ENCODE results near the gene GGT6. TPM values are rescaled to one million over a fixed set of nuclear protein-coding genes. Genes with fewer than 3 reads are reported as not detected.
A peak's percentile ranks its signal among the peaks of the same experiment; 100 is the strongest.

Gene GGT6
- total and polyA plus RNA-seq, 2 of the 13 experiments (the other 11 are each of a cell fraction or from before 2014, with no cell fraction given), result 0.16 to 0.80 TPM

- H3K36me3 ChIP-seq (replicated peaks in 1 of 2; ENCODE audit: control insufficient read depth in 1 of 2, insufficient read depth in 2 of 2, low read length in 2 of 2), result peaks cover 18 to 39% of the 10 kb centered on the region in 2 experiments
- no peak overlapping the region for H3K4me3 ChIP-seq (replicated peaks in 1 of 3; ENCODE audit: insufficient read depth in 1 of 3, low read depth in 2 of 3, low read length in 3 of 3)
- no TSS peak for BruUV-seq (replicated peaks)
- no peaks in the 10 kb centered on the region for H3K9me3 ChIP-seq (ENCODE audit: low read length)
- peak; percentile 72 for TF ChIP-seq AGO2 (optimal IDR thresholded peaks at IDR 0.05; ENCODE audit: low read depth, low read length)
- TF ChIP-seq RXRB (CRISPR knock-in tag; IDR thresholded peaks at IDR 0.05; ENCODE audit: borderline replicate concordance), result no peak
- TF ChIP-seq PHF20 (CRISPR knock-in tag; IDR thresholded peaks at IDR 0.05), result no peak
- TF ChIP-seq ZNF138 (CRISPR knock-in tag; IDR thresholded peaks at IDR 0.05; ENCODE audit: low read depth), result no peak
- TF ChIP-seq CEBPB (IDR thresholded peaks at IDR 0.05; ENCODE audit: borderline replicate concordance, low read depth, low read length), result no peak
- peak; percentile 45 for TF ChIP-seq RBFOX2 (IDR thresholded peaks at IDR 0.05; ENCODE audit: low read depth, low read length)
- H3K79me2 ChIP-seq (ENCODE audit: insufficient read depth, low read length), result no peaks in the 10 kb centered on the region
- 0 out of 2 replicates have a peak, but pooled peaks cover 2% of the 10 kb centered on the region for H4K20me1 ChIP-seq (ENCODE audit: insufficient read depth, low read length)
- H3K27me3 ChIP-seq (ENCODE audit: control insufficient read depth in 1 of 2, insufficient read depth in 2 of 2, low read length in 2 of 2), result peaks cover 0 to 12% of the 10 kb centered on the region in 2 experiments; a peak in 3 of 5 replicates
- no peak overlapping the region for H3K27ac ChIP-seq (ENCODE audit: extremely low read length, insufficient read depth, low read length)
- no peak overlapping the region for H2AFZ ChIP-seq (ENCODE audit: low read length)
- 90% methylated on average over 4 of the region's 19 CpGs for WGBS (ENCODE audit: low lambda C conversion rate)
- FAIRE-seq, result no peak
- intact Hi-C loops (cut with micrococcal nuclease; ENCODE audit: unreplicated experiment) (no loop called here), in situ Hi-C loops (cut with HindIII; ENCODE audit: extremely low pct_ligation_motif_present, low pct_unique_long_range_greater_than_20kb) (no loop called here)
- H3K4me1 ChIP-seq (ENCODE audit: insufficient read depth, low read length), result peaks cover 25% of the 10 kb centered on the region
- CTCF ChIA-PET (ENCODE audit: low intra/inter-chr PET ratio, low total read pairs), result no interaction called here
- DNase-seq (ENCODE audit: low spot score), result no peak
- H3K9ac ChIP-seq (ENCODE audit: insufficient read depth, low read depth, low read length), result no peak overlapping the region
- POLR2A ChIA-PET, result interaction anchor here (1.4 to 3.0 kb wide), 3 partner anchors 10 to 18 kb away, joined by 3 to 9 read pairs (median 3); partner anchors contain the start of gene MYBBP1A
- ATAC-seq, result no peak
- no peak overlapping the region for H3K4me2 ChIP-seq (ENCODE audit: low read depth, low read length)
Observed at GRCh38 chr17:4537451-4538235, 22.7 kb downstream of the GGT6 start.

GRCh38 chr17:4536742-4537411 is 23.5 kb downstream of the GGT6 start:
- Histone ChIP-seq H4K20me1 (ENCODE audit: insufficient read depth, low read length) (0 out of 2 replicates have a peak, but pooled peaks cover 2% of the 10 kb centered on the region), H3K36me3 (replicated peaks in 1 of 2; ENCODE audit: control insufficient read depth in 1 of 2, insufficient read depth in 2 of 2, low read length in 2 of 2) (peaks cover 13 to 32% of the 10 kb centered on the region in 2 experiments), H3K79me2 (ENCODE audit: insufficient read depth, low read length) (no peaks in the 10 kb centered on the region), H3K4me2 (ENCODE audit: low read depth, low read length) (no peak overlapping the region), H3K4me3 (replicated peaks in 1 of 3; ENCODE audit: insufficient read depth in 1 of 3, low read depth in 2 of 3, low read length in 3 of 3) (no peak overlapping the region), H3K27ac (ENCODE audit: extremely low read length, insufficient read depth, low read length) (no peak overlapping the region), H2AFZ (ENCODE audit: low read length) (no peak overlapping the region), H3K9me3 (ENCODE audit: low read length) (no peaks in the 10 kb centered on the region), H3K9ac (ENCODE audit: insufficient read depth, low read depth, low read length) (no peak overlapping the region), H3K27me3 (ENCODE audit: control insufficient read depth in 1 of 2, insufficient read depth in 2 of 2, low read length in 2 of 2) (peaks cover 0 to 20% of the 10 kb centered on the region in 2 experiments; a peak in 4 of 5 replicates), H3K4me1 (ENCODE audit: insufficient read depth, low read length) (peaks cover 25% of the 10 kb centered on the region)
- TSS peak; percentile 31 for BruUV-seq (replicated peaks)
- WGBS (ENCODE audit: low lambda C conversion rate), result 87% methylated on average over 16 of the region's 18 CpGs
- CTCF ChIA-PET (ENCODE audit: low intra/inter-chr PET ratio, low total read pairs), result no interaction called here
- FAIRE-seq, result no peak
- intact Hi-C loops (cut with micrococcal nuclease; ENCODE audit: unreplicated experiment) (no loop called here), in situ Hi-C loops (cut with HindIII; ENCODE audit: extremely low pct_ligation_motif_present, low pct_unique_long_range_greater_than_20kb) (no loop called here)
- TF ChIP-seq KDM2A (CRISPR knock-in tag; IDR thresholded peaks at IDR 0.05; ENCODE audit: borderline replicate concordance, low read depth) (peak; percentile 25; the same call in 1 of the 2 replicates), RBM22 (optimal IDR thresholded peaks at IDR 0.05; ENCODE audit: low read length) (peak; percentile 62), SSRP1 (CRISPR knock-in tag; IDR thresholded peaks at IDR 0.05) (0 out of 2 replicates have a peak, but pooled peaks have one; percentile 8), POLR2A (IDR thresholded peaks at IDR 0.05; ENCODE audit: insufficient read depth in 1 of 2, low read depth in 2 of 2, low read length in 2 of 2) (0 out of 4 replicates have a peak, but pooled peaks of 1 of the 2 experiments have one; percentile 12), ZNF577 (CRISPR knock-in tag; IDR thresholded peaks at IDR 0.05; ENCODE audit: borderline replicate concordance, low read depth) (no peak), POLR2G (IDR thresholded peaks at IDR 0.05; ENCODE audit: low read depth, low read length) (peak; percentile 36; the same call in 1 of the 2 replicates), FOXK2 (IDR thresholded peaks at IDR 0.05) (no peak)
- ATAC-seq, result no peak
- DNase-seq (ENCODE audit: low spot score), result no peak
- POLR2A ChIA-PET, result interaction anchor here (0.8 to 3.0 kb wide), 4 partner anchors 10 to 403 kb away, joined by 3 to 9 read pairs (median 3); partner anchors contain the start of genes MYBBP1A, RNF167 and SLC25A11
